Transverse colon (tissue), 4 donors: Measurements from ENCODE around the gene OR8G1. TPM values are rescaled to one million over a fixed set of nuclear protein-coding genes. Genes with fewer than 3 reads are reported as not detected.

ENCODE experiments used
- DNase-seq: peaks from one replicate; pipeline ENCODE4 v3.0.0-alpha.2; 2019
- H3K27ac ChIP-seq, 4 donors: fragments of 200-600 bp; sonication (generic); 2 replicates each; pipeline ENCODE4 v1.5.1; 2016 to 2018; ENCODE audit warnings: inconsistent platforms in 4 of 4
- H3K27me3 ChIP-seq: fragments of 200-600 bp; sonication (generic); 2 replicates; pipeline ENCODE4 v1.5.1; 2017; ENCODE audit warnings: inconsistent platforms
- H3K36me3 ChIP-seq, 4 donors: fragments of 200-600 bp; sonication (generic); 2 replicates each; pipeline ENCODE4 v1.5.1; 2017 to 2019; ENCODE audit warnings: inconsistent platforms in 4 of 4
- H3K4me1 ChIP-seq, 4 donors: fragments of 200-600 bp; sonication (generic); 2 replicates each; pipeline ENCODE4 v1.5.1; 2017 to 2020; ENCODE audit warnings: inconsistent platforms in 4 of 4
- H3K4me3 ChIP-seq, 4 donors: fragments of 200-600 bp; sonication (generic); 1 replicate in 1 of 4; 2 replicates in 3 of 4; pipeline versions ENCODE4 v1.5.1 to v1.6.1; 2017 to 2019; ENCODE audit warnings: inconsistent platforms in 4 of 4
- H3K9me3 ChIP-seq, 2 donors: fragments of 200-600 bp; sonication (generic); 2 replicates each; pipeline ENCODE4 v1.5.1; 2017 to 2019; ENCODE audit warnings: inconsistent platforms in 2 of 2
- EP300 ChIP-seq: sonication (generic); formaldehyde crosslinking; IDR thresholded peaks from one replicate; pipeline ENCODE4 v1.6.1; 2017; ENCODE audit warnings: antibody characterized with exemption, low read depth
- POLR2A ChIP-seq: fragments of 450-650 bp; IDR thresholded peaks from one replicate; pipeline ENCODE4 v1.6.1; 2016; ENCODE audit warnings: antibody characterized with exemption, mild to moderate bottlenecking, moderate library complexity
- POLR2AphosphoS5 ChIP-seq, 3 donors: sonication (generic); formaldehyde crosslinking; IDR thresholded peaks; one replicate each; pipeline ENCODE4 v1.6.1; 2016; ENCODE audit warnings: antibody characterized with exemption in 3 of 3
- WGBS, 2 donors: methylation state at CpG; one replicate each; pipeline ENCODE4 v1.1.5; 2018; ENCODE audit warnings: low coverage in 1 of 2; 5-methylcytosine and 5-hydroxymethylcytosine counted together
- in situ Hi-C, 4 donors: fragments of 200-750 bp; cut with MboI; loops; one replicate each; pipeline versions ENCODE4 v1.15.0 to v1.15.1; 2017; ENCODE audit warnings: low sequenced_read_pairs in 3 of 4, low pct_ligation_motif_present in 1 of 4, low pct_unique_long_range_greater_than_20kb in 1 of 4
- intact Hi-C: fragments of 100-400 bp; cut with DNase I; formaldehyde crosslinking; loops from one replicate; pipeline ENCODE4 v1.15.1; 2023; ENCODE audit warnings: low total_unique reads
- total RNA-seq, 4 donors: library from RNA; depleted of rRNA; stranded (reverse); fragments of >200 nt; gene quantifications; one replicate each; pipeline ENCODE4 v1.1.0, GENCODE V29; 2016
- TF ChIP-seq, protein P1 (sequence below), 5 experiments: fragments of 200-600 bp in 3 of 5; fragments of 450-650 bp in 2 of 5; sonication (generic) in 3 of 5; IDR thresholded peaks; 1 replicate in 2 of 5; 2 replicates in 3 of 5; pipeline ENCODE4 v1.5.1; 2016 to 2017; ENCODE audit warnings: antibody characterized with exemption in 5 of 5, inconsistent platforms in 3 of 5, mild to moderate bottlenecking in 2 of 5, moderate library complexity in 1 of 5

OR8G1 gene
- total RNA-seq, 4 donors from 2014 or later = under 0.01 TPM; not detected in 3

DNA sequence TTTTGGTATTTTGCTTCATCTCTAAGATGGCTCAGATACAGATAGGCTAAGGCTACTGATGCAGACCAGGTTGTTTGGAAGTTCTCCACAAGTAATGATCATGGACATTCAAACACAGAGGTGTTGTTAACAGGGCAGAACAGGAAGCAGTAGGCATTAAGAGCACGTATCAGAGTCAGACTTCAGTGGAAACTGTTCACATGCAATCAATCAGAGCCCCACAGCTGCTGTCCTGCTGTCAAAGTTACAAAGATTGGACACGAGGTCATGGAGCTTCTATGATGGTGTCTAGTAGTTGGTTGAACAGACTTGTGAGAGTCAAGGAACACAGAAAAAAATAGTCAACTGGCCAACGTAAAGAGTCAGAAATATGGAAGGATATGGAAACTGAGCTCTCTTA is 37.9 kb upstream of the OR8G1 start:
- no peaks in the 10 kb centered on the region for H3K9me3 ChIP-seq
- no peaks in the 10 kb centered on the region for H3K36me3 ChIP-seq
- no peak overlapping the region for H3K4me3 ChIP-seq
- no peaks in the 10 kb centered on the region for H3K27me3 ChIP-seq
- in situ Hi-C loops (no loop called here), intact Hi-C loops (no loop called here)
- H3K27ac ChIP-seq = no peak overlapping the region
- no peak for DNase-seq
- 51 to 63% methylated on average over 3 of the region's 3 CpGs for WGBS, 2 donors
- TF ChIP-seq POLR2A = no peak
- TF ChIP-seq POLR2AphosphoS5 (IDR thresholded peaks at IDR 0.05) = no peak
- TF ChIP-seq, protein P1, sequence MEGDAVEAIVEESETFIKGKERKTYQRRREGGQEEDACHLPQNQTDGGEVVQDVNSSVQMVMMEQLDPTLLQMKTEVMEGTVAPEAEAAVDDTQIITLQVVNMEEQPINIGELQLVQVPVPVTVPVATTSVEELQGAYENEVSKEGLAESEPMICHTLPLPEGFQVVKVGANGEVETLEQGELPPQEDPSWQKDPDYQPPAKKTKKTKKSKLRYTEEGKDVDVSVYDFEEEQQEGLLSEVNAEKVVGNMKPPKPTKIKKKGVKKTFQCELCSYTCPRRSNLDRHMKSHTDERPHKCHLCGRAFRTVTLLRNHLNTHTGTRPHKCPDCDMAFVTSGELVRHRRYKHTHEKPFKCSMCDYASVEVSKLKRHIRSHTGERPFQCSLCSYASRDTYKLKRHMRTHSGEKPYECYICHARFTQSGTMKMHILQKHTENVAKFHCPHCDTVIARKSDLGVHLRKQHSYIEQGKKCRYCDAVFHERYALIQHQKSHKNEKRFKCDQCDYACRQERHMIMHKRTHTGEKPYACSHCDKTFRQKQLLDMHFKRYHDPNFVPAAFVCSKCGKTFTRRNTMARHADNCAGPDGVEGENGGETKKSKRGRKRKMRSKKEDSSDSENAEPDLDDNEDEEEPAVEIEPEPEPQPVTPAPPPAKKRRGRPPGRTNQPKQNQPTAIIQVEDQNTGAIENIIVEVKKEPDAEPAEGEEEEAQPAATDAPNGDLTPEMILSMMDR (IDR thresholded peaks at IDR 0.05) = no peak
- TF ChIP-seq EP300 = no peak
- no peaks in the 10 kb centered on the region for H3K4me1 ChIP-seq

- TF ChIP-seq POLR2A = no peak
- no peak for TF ChIP-seq EP300
- 83% methylated on average over 5 of the region's 5 CpGs; no CpG with 5 or more reads in 1 of the 2 donors for WGBS, 2 donors
- no peaks in the 10 kb centered on the region for H3K4me1 ChIP-seq
- no peaks in the 10 kb centered on the region for H3K36me3 ChIP-seq
- H3K27me3 ChIP-seq = no peaks in the 10 kb centered on the region
- no peaks in the 10 kb centered on the region for H3K9me3 ChIP-seq
- DNase-seq = no peak
- H3K27ac ChIP-seq = no peak overlapping the region
- no peak overlapping the region for H3K4me3 ChIP-seq
- in situ Hi-C loops (no loop called here), intact Hi-C loops (no loop called here)
Observed at GRCh38 chr11:124204008-124204407, 36.9 kb upstream of the OR8G1 start.

DNA sequence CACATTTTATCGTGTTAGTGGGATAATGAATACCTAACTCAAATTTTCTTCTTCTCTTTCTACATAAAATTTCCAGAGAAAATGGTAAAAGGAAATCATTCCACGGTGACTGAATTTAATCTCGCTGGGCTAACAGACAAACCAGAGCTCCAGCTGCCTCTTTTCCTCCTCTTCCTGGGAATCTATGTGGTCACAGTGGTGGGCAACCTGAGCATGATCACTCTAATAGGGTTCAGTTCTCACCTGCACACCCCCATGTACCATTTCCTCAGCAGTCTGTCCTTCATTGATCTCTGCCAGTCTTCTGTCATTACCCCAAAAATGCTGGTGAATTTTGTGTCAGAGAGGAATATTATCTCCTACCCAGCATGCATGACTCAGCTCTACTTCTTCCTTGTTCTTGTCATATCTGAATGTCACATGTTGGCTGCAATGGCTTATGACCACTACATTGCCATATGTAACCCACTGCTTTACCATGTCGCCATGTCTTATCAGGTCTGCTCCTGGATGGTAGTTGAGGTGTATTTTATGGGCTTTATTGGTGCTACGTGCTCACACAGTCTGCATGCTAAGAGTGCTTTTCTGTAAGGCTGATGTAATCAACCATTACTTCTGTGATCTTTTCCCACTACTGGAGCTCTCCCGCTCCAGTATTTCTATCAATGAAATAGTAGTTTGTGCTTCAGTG is 33.6 kb upstream of the OR8G1 start:
- WGBS, 2 donors = 78 to 82% methylated on average over 5 to 6 of the region's 6 CpGs
- Histone ChIP-seq H3K4me3 (no peak overlapping the region), H3K27ac (no peak overlapping the region), H3K4me1 (no peaks in the 10 kb centered on the region), H3K36me3 (no peaks in the 10 kb centered on the region), H3K27me3 (no peaks in the 10 kb centered on the region), H3K9me3 (no peaks in the 10 kb centered on the region)
- no peak for DNase-seq
- intact Hi-C loops (no loop called here), in situ Hi-C loops (no loop called here)
- TF ChIP-seq EP300 = no peak
- no peak for TF ChIP-seq POLR2A
- TF ChIP-seq POLR2AphosphoS5 (IDR thresholded peaks at IDR 0.05) = no peak
- TF ChIP-seq, protein P1 (IDR thresholded peaks at IDR 0.05) = no peak

GRCh38 chr11:124209824-124210357 is 31.0 kb upstream of the OR8G1 start:
- intact Hi-C loops = no loop called here
- TF ChIP-seq, protein P1 (IDR thresholded peaks at IDR 0.05) = no peak
- TF ChIP-seq POLR2A = no peak
- TF ChIP-seq EP300 = no peak
- no peak for TF ChIP-seq POLR2AphosphoS5 (IDR thresholded peaks at IDR 0.05)
- in situ Hi-C loops = no loop called here
- no peak overlapping the region for H3K4me3 ChIP-seq
- no peak overlapping the region for H3K27ac ChIP-seq
- no peaks in the 10 kb centered on the region for H3K27me3 ChIP-seq
- DNase-seq = no peak
- no peaks in the 10 kb centered on the region for H3K36me3 ChIP-seq
- H3K4me1 ChIP-seq = no peaks in the 10 kb centered on the region
- WGBS, 2 donors = 80% methylated on average over 1 of the region's 6 CpGs; no CpG with 5 or more reads in 1 of the 2 donors
- H3K9me3 ChIP-seq = no peaks in the 10 kb centered on the region
